Measurements from ENCODE around the gene TEX54.
A peak's percentile ranks its signal among the peaks of the same experiment; 100 is the strongest.
"Not testable (repeated sequence)": the region's sequence is repeated elsewhere in the genome, so short reads cannot be mapped to it uniquely, and the experiment has no call there.

The TEX54 gene

GRCh38 chr11:62860835-62861563, 28.4 kb upstream of the TEX54 start:
- H3K36me3 Mint-ChIP-seq (ENCODE audit: low read depth): peaks cover 32% of the 10 kb centered on the region
- H3K27me3 Mint-ChIP-seq: peaks cover 2% of the 10 kb centered on the region
- peak; percentile 35 for ATAC-seq

GRCh38 chr11:62859281-62859703, 26.7 kb upstream of the TEX54 start:
- H3K9me3 Mint-ChIP-seq, H3K4me3 Mint-ChIP-seq, ATAC-seq, DNase-seq, H3K27ac Mint-ChIP-seq, H3K27me3 Mint-ChIP-seq: not testable (repeated sequence)
- H3K4me1 Mint-ChIP-seq: peaks cover 66% of the 10 kb centered on the region
- peaks cover 45% of the 10 kb centered on the region for H3K36me3 Mint-ChIP-seq (ENCODE audit: low read depth)

More at GRCh38 chr11:62860835-62861563, 28.4 kb upstream of the TEX54 start:
- H3K27ac Mint-ChIP-seq: no peak overlapping the region
- peaks cover 51% of the 10 kb centered on the region for H3K4me1 Mint-ChIP-seq
- no peaks in the 10 kb centered on the region for H3K9me3 Mint-ChIP-seq
- DNase-seq: no peak
- no peak overlapping the region for H3K4me3 Mint-ChIP-seq

GRCh38 chr11:62858201-62858600, 25.6 kb upstream of the TEX54 start:
- Mint-ChIP-seq H3K36me3 (ENCODE audit: low read depth) (peaks cover 51% of the 10 kb centered on the region), H3K4me1 (peaks cover 73% of the 10 kb centered on the region), H3K9me3 (no peaks in the 10 kb centered on the region), H3K27me3 (peaks cover 7% of the 10 kb centered on the region), H3K27ac (peak overlapping the region; percentile 99), H3K4me3 (peak overlapping the region; percentile 95)
- ATAC-seq (no peak), DNase-seq (no peak)

- Mint-ChIP-seq H3K27me3 (peaks cover 7% of the 10 kb centered on the region), H3K27ac (peak overlapping the region; percentile 99), H3K4me3 (peak overlapping the region; percentile 95), H3K36me3 (ENCODE audit: low read depth) (peaks cover 55% of the 10 kb centered on the region), H3K9me3 (no peaks in the 10 kb centered on the region), H3K4me1 (peaks cover 76% of the 10 kb centered on the region)
- no peak for ATAC-seq
- DNase-seq: no peak
These were observed 24.9 kb upstream of the TEX54 start for GRCh38 chr11:62857541-62857982.

GRCh38 chr11:62856333-62856895, 23.8 kb upstream of the TEX54 start:
- no peak for DNase-seq
- ATAC-seq: no peak
- Mint-ChIP-seq H3K4me3 (peak overlapping the region; percentile 95), H3K36me3 (ENCODE audit: low read depth) (peaks cover 67% of the 10 kb centered on the region), H3K27me3 (peaks cover 7% of the 10 kb centered on the region), H3K4me1 (peaks cover 81% of the 10 kb centered on the region), H3K27ac (peak overlapping the region; percentile 99), H3K9me3 (no peaks in the 10 kb centered on the region)

- peak overlapping the region; percentile 95 for H3K4me3 Mint-ChIP-seq
- ATAC-seq: peak; percentile 85
- H3K9me3 Mint-ChIP-seq: no peaks in the 10 kb centered on the region
- H3K36me3 Mint-ChIP-seq (ENCODE audit: low read depth): peaks cover 68% of the 10 kb centered on the region
- peaks cover 7% of the 10 kb centered on the region for H3K27me3 Mint-ChIP-seq
- DNase-seq: peak; percentile 98
- peaks cover 75% of the 10 kb centered on the region for H3K4me1 Mint-ChIP-seq
- peak overlapping the region; percentile 99 for H3K27ac Mint-ChIP-seq
These were observed 23.1 kb upstream of the TEX54 start for GRCh38 chr11:62855571-62856332.

GRCh38 chr11:62854825-62855570, 22.4 kb upstream of the TEX54 start:
- peak overlapping the region; percentile 95 for H3K4me3 Mint-ChIP-seq
- H3K9me3 Mint-ChIP-seq: no peaks in the 10 kb centered on the region
- DNase-seq (no peak), ATAC-seq (no peak)
- peaks cover 68% of the 10 kb centered on the region for H3K36me3 Mint-ChIP-seq (ENCODE audit: low read depth)
- H3K4me1 Mint-ChIP-seq: peaks cover 73% of the 10 kb centered on the region
- peak overlapping the region; percentile 99 for H3K27ac Mint-ChIP-seq
- H3K27me3 Mint-ChIP-seq: peaks cover 7% of the 10 kb centered on the region

GRCh38 chr11:62854013-62854824, 21.6 kb upstream of the TEX54 start:
- peak overlapping the region; percentile 95 for H3K4me3 Mint-ChIP-seq
- H3K27ac Mint-ChIP-seq: peak overlapping the region; percentile 99
- H3K27me3 Mint-ChIP-seq: peaks cover 7% of the 10 kb centered on the region
- H3K9me3 Mint-ChIP-seq: no peaks in the 10 kb centered on the region
- ATAC-seq (no peak), DNase-seq (no peak)
- peaks cover 65% of the 10 kb centered on the region for H3K36me3 Mint-ChIP-seq (ENCODE audit: low read depth)
- peaks cover 69% of the 10 kb centered on the region for H3K4me1 Mint-ChIP-seq

GRCh38 chr11:62853279-62853965, 20.8 kb upstream of the TEX54 start:
- H3K27ac Mint-ChIP-seq: peak overlapping the region; percentile 99
- peaks cover 7% of the 10 kb centered on the region for H3K27me3 Mint-ChIP-seq
- no peak for ATAC-seq
- H3K4me3 Mint-ChIP-seq: peak overlapping the region; percentile 95
- no peaks in the 10 kb centered on the region for H3K9me3 Mint-ChIP-seq
- peaks cover 66% of the 10 kb centered on the region for H3K4me1 Mint-ChIP-seq
- peaks cover 63% of the 10 kb centered on the region for H3K36me3 Mint-ChIP-seq (ENCODE audit: low read depth)
- DNase-seq: no peak

- peak overlapping the region; percentile 95 for H3K4me3 Mint-ChIP-seq
- H3K4me1 Mint-ChIP-seq: peaks cover 58% of the 10 kb centered on the region
- H3K27ac Mint-ChIP-seq: peak overlapping the region; percentile 99
- peaks cover 7% of the 10 kb centered on the region for H3K27me3 Mint-ChIP-seq
- H3K36me3 Mint-ChIP-seq (ENCODE audit: low read depth): peaks cover 55% of the 10 kb centered on the region
- no peak for DNase-seq
- H3K9me3 Mint-ChIP-seq: no peaks in the 10 kb centered on the region
- no peak for ATAC-seq
These were observed 20.0 kb upstream of the TEX54 start for GRCh38 chr11:62852523-62853188.

GRCh38 chr11:62851807-62852522, 19.3 kb upstream of the TEX54 start:
- H3K4me3 Mint-ChIP-seq: peak overlapping the region; percentile 95
- peak overlapping the region; percentile 99 for H3K27ac Mint-ChIP-seq
- H3K4me1 Mint-ChIP-seq: peaks cover 52% of the 10 kb centered on the region
- DNase-seq (no peak), ATAC-seq (no peak)
- H3K9me3 Mint-ChIP-seq: no peaks in the 10 kb centered on the region
- H3K36me3 Mint-ChIP-seq (ENCODE audit: low read depth): peaks cover 49% of the 10 kb centered on the region
- peaks cover 7% of the 10 kb centered on the region for H3K27me3 Mint-ChIP-seq
